DND-41 (cell line): Measurements from ENCODE around the gene FAM24B.
A peak's percentile ranks its signal among the peaks of the same experiment; 100 is the strongest.

Experiments used
- CTCF ChIP-seq: IDR thresholded peaks from 2 replicates; pipeline ENCODE4 v1.5.1; 2012; ENCODE audit warnings: borderline replicate concordance, low read length, moderate library complexity, mild to moderate bottlenecking; ENCODE audit not compliant: poor library complexity, severe bottlenecking; ENCODE audit errors: extremely low read depth
- EZH2 ChIP-seq: IDR thresholded peaks from 3 replicates; pipeline ENCODE4 v1.6.1; 2012; ENCODE audit warnings: borderline replicate concordance, low read depth, mild to moderate bottlenecking, moderate library complexity, low read length, inconsistent platforms; ENCODE audit not compliant: severe bottlenecking

GRCh38 chr10:122847782-122848604 is 31.4 kb downstream of the FAM24B start:
- peak; percentile 21 for TF ChIP-seq CTCF
- TF ChIP-seq EZH2 = no peak
